ENCODE measurements around the gene SLF2. TPM values are rescaled to one million over a fixed set of nuclear protein-coding genes. Genes with fewer than 3 reads are reported as not detected.
"Not testable (repeated sequence)": the region's sequence is repeated elsewhere in the genome, so short reads cannot be mapped to it uniquely, and the experiment has no call there.

SLF2 gene
- total RNA-seq, 1 donor from 2014 or later: 119 TPM

- no peak for DNase-seq
Measured at GRCh38 chr10:100963826-100964225, 51.1 kb downstream of the SLF2 start.

DNA sequence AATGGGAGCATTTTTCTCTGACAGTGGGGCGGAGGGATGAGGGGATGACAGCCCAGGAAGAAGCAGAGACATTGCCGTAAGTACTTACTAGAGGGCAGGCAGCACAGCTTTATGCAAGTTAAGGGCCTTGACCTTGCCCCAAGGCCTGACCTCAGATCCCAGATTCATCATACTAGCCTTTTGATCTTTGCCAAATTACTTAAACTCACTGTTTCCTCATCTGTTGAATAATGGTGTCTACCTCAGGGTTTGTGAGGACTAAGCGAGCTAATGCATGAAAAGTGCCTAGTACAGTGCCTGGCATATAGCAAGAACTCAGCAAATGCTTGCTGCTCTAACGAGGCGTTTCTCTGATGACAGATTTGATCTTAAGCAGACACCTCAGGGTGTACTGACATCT is 53.1 kb downstream of the SLF2 start:
- no peak for DNase-seq

DNA sequence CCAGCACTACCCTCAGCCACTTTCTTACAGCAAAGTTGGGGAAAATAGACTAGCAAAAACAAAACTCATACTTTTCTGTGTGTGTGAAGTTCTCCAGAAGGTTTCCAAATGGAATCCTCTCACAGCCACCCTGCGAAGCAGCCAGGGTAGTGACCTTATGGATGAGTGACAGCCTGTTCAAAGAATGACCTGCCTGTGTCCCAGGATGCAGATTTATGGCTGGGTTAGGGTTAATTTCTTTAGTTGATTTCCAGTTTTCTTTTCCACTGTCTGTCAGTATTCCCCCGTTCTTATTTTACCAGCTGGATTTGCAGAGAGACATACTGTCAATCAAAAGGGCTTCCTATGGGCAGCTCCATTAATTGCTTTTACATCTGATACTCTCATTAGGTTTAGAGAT is 54.1 kb downstream of the SLF2 start:
- DNase-seq: no peak

DNA sequence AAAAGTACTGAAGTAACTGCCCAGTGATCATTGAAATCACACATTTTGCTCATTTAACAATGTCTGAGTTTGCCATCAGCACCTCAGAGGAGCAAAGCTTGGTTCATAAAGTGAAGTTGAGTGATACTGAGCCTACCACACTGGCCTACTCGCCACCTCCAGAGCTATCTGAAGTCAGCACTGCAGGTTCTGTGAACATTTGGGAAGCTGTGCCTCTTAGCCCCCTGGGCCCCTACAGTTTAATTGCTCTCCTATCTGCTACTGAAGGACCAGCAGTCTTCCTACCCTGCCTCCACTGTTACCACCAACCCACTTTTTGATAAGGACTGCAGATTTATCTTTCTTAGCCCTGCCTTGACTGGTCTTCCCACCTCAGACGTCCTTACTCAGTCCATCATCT is 54.6 kb downstream of the SLF2 start:
- DNase-seq: no peak

DNA sequence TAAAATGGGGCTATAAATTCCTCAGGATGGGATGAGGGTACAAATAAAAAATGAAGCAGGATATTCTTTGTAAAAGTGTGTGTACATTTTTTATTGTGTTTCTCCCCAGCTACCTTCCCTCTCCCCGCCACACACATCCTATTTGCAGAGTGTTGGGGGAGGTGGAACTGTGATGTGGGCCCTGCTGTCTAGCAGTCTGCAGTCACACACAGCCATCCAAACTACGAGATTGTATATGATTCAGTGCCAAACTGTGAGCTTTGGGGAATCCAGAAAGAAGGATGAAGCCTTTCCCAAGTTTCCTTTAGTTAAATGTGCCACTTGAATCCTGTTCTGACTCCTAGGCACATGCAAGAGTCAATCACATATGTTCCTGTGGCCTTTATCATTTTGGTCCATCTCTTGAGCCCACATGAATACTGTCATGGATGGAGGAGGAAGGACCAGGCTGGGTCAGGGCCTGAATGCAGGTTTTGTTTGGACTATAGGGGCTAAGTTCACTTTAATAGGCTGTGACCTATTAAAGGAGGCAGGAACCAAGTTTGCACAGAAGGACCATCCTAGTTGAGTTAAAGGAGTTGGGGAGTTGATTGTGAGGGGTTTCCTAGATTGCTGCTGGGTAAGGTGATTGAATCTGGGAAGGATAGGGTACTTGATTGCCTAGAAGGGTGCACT is 55.4 kb downstream of the SLF2 start:
- no peak for DNase-seq

GRCh38 chr10:100968863-100969186 is 56.1 kb downstream of the SLF2 start:
- no peak for DNase-seq

DNA sequence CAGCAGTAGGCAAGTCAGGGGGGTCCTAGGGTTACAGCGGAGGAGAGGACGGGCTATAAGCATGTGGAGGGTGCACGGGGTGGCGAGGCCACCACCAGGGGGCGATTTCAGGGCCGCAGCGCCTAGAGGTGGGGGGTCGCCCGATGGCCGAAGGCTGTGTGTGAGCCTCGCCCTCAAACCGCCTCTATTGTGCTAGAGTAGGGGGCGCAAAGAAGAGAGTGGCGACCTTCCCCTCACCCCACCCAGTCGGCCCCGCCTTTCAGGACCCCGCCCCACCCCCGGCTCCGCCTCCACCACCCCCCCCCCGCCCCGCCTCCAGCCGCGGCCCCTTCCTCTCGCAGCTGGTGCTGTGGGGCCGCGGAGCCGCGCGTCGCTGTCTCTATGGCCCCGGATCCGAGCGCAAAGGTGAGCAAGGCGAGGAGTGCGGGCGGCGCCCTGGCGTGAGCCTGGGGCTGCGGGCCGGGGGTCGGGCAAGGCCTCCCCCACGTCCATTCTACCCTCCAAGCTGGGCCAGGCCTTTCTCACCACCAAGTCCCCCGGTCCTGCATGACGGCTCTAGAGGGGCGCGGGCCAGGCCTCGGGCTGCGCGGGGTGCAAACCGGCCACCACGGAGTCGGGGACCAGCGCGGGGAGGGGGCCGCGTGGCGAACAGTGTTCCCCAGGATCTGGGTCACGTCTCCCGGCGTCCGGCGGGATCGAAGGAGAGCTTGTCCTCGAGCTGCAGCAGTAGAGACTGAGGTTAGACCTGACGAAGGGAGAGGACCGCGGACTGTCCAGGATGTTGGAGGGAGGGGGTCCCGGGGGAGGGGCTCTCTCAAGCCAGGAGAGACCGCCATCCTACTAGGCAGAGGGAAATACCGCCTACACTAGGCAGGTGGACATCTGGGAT is 56.7 kb downstream of the SLF2 start, which contains the start of gene SEMA4G:
Gene SEMA4G, plus strand, starts transcription at position 318 of the 889 bp plus-strand sequence. CDS start 3,409 bp downstream, outside the sequence.
- DNase-seq: peak; percentile 60

- no peak for DNase-seq
Measured at GRCh38 chr10:100970076-100970913, 57.5 kb downstream of the SLF2 start.

GRCh38 chr10:100970914-100971811 is 58.4 kb downstream of the SLF2 start:
- DNase-seq: no peak

DNA sequence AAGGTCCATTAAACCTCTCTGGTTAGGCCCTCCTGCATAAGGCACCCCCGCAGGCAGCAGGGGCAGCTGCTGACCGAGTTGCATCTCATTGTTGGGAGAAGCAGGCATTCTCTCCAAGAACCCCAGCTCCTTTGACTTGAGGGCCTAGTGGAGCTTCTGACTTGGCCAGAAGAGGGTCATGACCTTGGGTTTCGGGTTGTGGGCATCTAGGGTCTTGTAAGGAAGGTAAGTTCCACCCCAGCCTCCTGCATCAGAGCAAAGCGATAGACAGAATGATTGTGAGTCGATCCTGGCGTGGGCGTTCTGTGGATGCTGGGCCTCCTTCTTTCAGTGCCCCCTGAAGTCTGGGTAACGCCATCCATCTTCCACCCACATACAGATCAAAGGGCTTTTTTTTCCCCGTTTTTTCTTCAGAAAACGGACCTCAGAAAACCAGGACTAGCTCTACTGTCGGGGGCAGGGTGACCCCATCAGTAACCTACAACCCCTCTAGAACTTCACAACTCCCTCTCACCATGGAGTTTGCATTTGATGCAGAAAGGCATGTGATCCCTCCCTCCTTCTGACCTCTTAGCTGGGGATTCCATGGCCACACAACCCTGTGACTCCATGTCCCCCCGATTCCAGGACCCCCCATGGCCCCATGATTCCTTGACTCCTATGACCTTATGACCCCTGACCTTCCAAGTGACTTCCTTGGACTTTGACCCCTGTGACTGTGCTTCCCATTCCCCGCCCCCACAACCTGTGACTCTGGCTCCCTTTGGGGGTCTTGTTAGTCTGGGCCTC is 59.5 kb downstream of the SLF2 start:
- no peak for DNase-seq

GRCh38 chr10:100972904-100973535 is 60.3 kb downstream of the SLF2 start:
- DNase-seq: no peak

- not testable (repeated sequence) for DNase-seq
Measured at GRCh38 chr10:100975397-100975796, 62.6 kb downstream of the SLF2 start.

GRCh38 chr10:100976906-100977305 is 64.1 kb downstream of the SLF2 start:
- DNase-seq: no peak

GRCh38 chr10:100977436-100977835 is 64.7 kb downstream of the SLF2 start:
- DNase-seq: no peak

DNA sequence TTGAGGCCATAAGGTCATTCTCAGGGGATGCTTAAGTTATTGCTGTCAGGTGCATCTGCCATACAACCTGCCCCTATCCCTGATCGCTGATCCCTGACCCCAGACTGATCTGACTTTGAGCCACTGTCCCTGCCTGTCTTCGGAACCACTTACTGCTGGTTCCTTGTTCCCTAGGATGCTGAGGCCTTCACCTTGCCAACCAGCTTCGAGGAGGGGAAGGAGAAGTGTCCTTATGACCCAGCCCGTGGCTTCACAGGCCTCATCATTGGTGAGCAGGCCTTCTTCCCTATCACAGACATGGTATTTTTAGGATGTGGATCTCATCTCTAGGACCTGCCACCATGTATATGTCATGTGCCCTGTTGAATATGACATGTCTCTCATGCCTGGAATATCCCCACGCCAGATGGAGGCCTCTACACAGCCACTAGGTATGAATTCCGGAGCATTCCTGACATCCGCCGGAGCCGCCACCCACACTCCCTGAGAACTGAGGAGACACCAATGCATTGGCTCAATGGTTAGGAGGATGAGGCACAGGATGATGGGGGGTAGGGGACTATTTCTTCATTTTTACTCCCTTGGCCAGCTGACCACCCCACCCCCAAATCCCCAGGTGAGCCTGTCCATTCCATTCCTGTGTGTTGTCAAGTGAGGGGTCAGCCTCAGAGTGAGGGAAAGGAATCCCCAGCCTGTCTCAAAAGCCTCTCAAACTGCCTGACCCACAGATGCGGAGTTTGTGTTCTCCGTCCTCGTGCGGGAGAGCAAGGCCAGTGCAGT is 65.5 kb downstream of the SLF2 start:
- no peak for DNase-seq

DNA sequence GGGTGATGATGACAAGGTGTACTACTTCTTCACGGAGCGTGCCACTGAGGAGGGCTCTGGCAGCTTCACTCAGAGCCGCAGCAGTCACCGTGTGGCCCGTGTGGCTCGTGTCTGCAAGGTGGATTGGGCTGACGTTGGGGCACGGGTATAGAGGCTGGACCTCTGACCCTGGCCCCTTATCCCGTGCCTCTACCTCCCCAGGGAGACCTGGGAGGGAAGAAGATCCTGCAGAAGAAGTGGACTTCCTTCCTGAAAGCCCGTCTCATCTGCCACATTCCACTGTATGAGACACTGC is 66.1 kb downstream of the SLF2 start:
- DNase-seq: no peak

- no peak for DNase-seq
Measured at GRCh38 chr10:100979791-100980272, 67.1 kb downstream of the SLF2 start.

GRCh38 chr10:100980311-100980710 is 67.5 kb downstream of the SLF2 start:
- no peak for DNase-seq

DNA sequence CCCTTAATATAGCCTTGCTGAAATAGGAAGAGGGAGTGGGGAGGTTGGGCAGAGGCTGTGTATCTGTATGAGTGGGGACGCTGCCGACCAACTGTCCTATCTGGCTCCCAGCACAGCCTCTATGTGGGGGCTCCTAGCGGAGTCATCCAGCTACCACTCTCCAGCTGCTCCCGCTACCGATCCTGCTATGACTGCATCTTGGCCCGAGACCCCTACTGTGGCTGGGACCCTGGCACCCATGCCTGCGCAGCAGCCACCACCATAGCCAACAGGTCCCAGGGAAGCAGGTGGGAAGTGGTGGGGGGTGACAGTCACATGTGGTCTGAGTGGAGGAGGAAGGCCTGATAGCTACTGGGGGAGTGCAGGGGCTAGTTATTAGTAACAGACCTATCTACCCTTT is 67.9 kb downstream of the SLF2 start:
- no peak for DNase-seq

All from tongue (tissue), 2 donors.